ENCODE data around the gene SAMD11. TPM values are rescaled to one million over a fixed set of nuclear protein-coding genes. Genes with fewer than 3 reads are reported as not detected.

The SAMD11 gene
- total and polyA plus RNA-seq, 2 of the 8 experiments (the other 6 are each of a cell fraction or from before 2014, with no cell fraction given), result 0.18 to 0.30 TPM

DNA sequence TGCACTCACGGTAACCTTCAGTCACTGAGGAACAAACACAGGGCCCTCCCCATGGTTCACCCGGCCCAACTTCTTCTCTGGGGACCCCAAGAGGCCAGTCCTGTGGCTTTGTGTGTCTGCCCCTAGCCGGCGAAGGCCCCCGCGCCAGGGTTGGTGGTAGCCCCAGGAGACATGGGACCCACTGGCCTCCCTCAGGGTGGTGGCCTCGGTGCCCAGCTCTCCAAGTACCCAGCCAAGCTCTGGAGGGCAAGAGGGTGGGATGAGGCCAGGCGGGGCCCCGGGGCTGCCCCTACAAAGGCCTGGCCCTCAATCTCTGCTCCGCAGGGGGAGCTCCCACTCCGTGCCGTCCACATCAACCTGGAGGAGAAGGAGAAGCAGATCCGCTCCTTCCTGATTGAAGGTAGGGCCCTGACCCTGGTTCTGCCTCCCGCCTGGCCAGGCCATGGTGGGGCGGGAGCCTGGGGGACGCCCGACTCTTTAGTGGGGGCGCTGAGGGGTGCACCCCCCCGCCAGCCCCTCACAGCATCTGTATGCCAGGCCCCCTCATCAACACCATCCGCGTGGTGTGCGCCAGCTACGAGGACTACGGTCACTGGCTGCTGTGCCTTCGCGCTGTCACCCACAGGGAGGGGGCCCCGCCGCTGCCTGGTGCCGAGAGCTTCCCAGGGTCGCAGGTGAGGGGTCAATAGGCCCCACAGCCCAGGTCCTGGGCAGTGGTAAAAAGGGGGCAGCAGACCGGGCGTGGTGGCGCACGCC lies 48.2 kb downstream of the SAMD11 start:
- Histone ChIP-seq H3K27me3 (replicated peaks in 1 of 4; ENCODE audit: control insufficient read depth in 3 of 4, extremely low read depth in 1 of 4, insufficient read depth in 3 of 4, low read length in 3 of 4) (peaks cover 7 to 56% (median 42%) of the 10 kb centered on the region in 4 experiments), H3K36me3 (ENCODE audit: control insufficient read depth in 2 of 4, insufficient read depth in 4 of 4, low read length in 3 of 4) (no peaks in the 10 kb centered on the region), H2AK5ac (ENCODE audit: low read depth, low read length) (no peak overlapping the region), H3K9ac (replicated peaks in 1 of 4; ENCODE audit: extremely low read depth in 1 of 4, low read depth in 3 of 4, low read length in 3 of 4) (no peak overlapping the region), H4K91ac (replicated peaks; ENCODE audit: insufficient read length, low read length) (no peak overlapping the region), H2BK120ac (replicated peaks; ENCODE audit: low read depth, low read length) (no peak overlapping the region), H3K9me3 (ENCODE audit: insufficient read depth in 2 of 2, low read depth in 1 of 2, low read length in 1 of 2) (no peaks in the 10 kb centered on the region), H3K4me1 (replicated peaks in 1 of 4; ENCODE audit: control insufficient read depth in 3 of 4, insufficient read depth in 4 of 4, low read length in 3 of 4) (peaks cover 0 to 16% (median 8%) of the 10 kb centered on the region in 4 experiments; a peak in 4 of 7 replicates), H3K4ac (replicated peaks; ENCODE audit: insufficient read length, low read depth, low read length) (no peak overlapping the region), H3K18ac (ENCODE audit: extremely low read depth, low read length) (no peak overlapping the region), H2BK20ac (ENCODE audit: low read length) (no peak overlapping the region), H3K23ac (ENCODE audit: insufficient read length) (no peak overlapping the region), H4K5ac (ENCODE audit: insufficient read length, low read depth, low read length) (no peak overlapping the region), H2BK15ac (ENCODE audit: low read length) (no peak overlapping the region), H3K27ac (ENCODE audit: low read depth, low read length) (no peak overlapping the region), H3K79me2 (ENCODE audit: control insufficient read depth in 1 of 2, insufficient read depth in 2 of 2, low read length in 2 of 2) (peaks cover 0 to 3% of the 10 kb centered on the region in 2 experiments; a peak in 1 of 4 replicates), H4K8ac (ENCODE audit: extremely low read depth, insufficient read depth, low read length) (no peak overlapping the region), H3K79me1 (ENCODE audit: low read depth, low read length) (no peaks in the 10 kb centered on the region; the same call in 1 of the 2 replicates), H3K4me2 (ENCODE audit: insufficient read depth in 1 of 2, low read depth in 2 of 2, low read length in 2 of 2) (no peak overlapping the region), H3K23me2 (ENCODE audit: low read depth, low read length) (peaks cover 7% of the 10 kb centered on the region; the same call in 1 of the 2 replicates), H4K20me1 (replicated peaks in 1 of 2; ENCODE audit: control insufficient read depth in 1 of 2, insufficient read depth in 2 of 2, low read length in 2 of 2) (peaks cover 0 to 20% of the 10 kb centered on the region in 2 experiments), H3K14ac (ENCODE audit: insufficient read length) (no peak overlapping the region), H3K56ac (replicated peaks; ENCODE audit: insufficient read length, low read depth, low read length) (no peak overlapping the region), H2BK12ac (ENCODE audit: low read depth, low read length) (no peak overlapping the region), H2BK5ac (ENCODE audit: low read depth, low read length) (no peak overlapping the region), H3K4me3 (ENCODE audit: extremely low read depth in 1 of 4, insufficient read depth in 2 of 4, low read depth in 3 of 4, low read length in 4 of 4) (no peak overlapping the region), H2AFZ (ENCODE audit: low read length) (no peak overlapping the region)
- WGBS, 2 experiments (ENCODE audit: extremely low coverage in 1 of 2, insufficient coverage in 1 of 2, insufficient read length in 1 of 2, insufficient replicate concordance in 2 of 2, low coverage in 1 of 2, low lambda C conversion rate in 2 of 2, missing lambda C conversion rate in 1 of 2), result 92% methylated on average over 22 of the region's 34 CpGs; no CpG with 5 or more reads in 1 of the 2 experiments
- FAIRE-seq (no peak), DNase-seq (ENCODE audit: low read depth in 1 of 2, low spot score in 2 of 2) (no peak)
- POLR2A ChIA-PET (ENCODE audit: partially characterized antibody), result interaction anchor here (0.8 to 1.5 kb wide), 3 partner anchors 11 to 31 kb away, joined by 3 to 4 read pairs (median 3); no protein-coding TSS in a partner anchor
- CTCF ChIA-PET (ENCODE audit: partially characterized antibody), result interaction anchor here (0.5 to 7.0 kb wide), 7 partner anchors 11 to 287 kb away, joined by 3 to 53 read pairs (median 3); partner anchors contain the start of gene PERM1
- no peak for TF ChIP-seq RBBP5 (IDR thresholded peaks at IDR 0.05; ENCODE audit: borderline replicate concordance, low read depth, low read length)
